Activated naive CD8-positive, alpha-beta T cell treated with anti-CD3 and anti-CD28 coated beads for 36 hours (primary cell): ENCODE measurements around the gene PCCA. TPM values are rescaled to one million over a fixed set of nuclear protein-coding genes. Genes with fewer than 3 reads are reported as not detected.
"Not testable (repeated sequence)": the region's sequence is repeated elsewhere in the genome, so short reads cannot be mapped to it uniquely, and the experiment has no call there.

ENCODE experiments used
- DNase-seq: peaks from one replicate; pipeline ENCODE4 v3.0.0; 2021
- H3K27ac Mint-ChIP-seq: one replicate; pipeline ENCODE4 v1.8.0; 2022; ENCODE audit warnings: mild to moderate bottlenecking, moderate library complexity, mixed read lengths
- H3K27me3 Mint-ChIP-seq: one replicate; pipeline ENCODE4 v1.8.0; 2022; ENCODE audit warnings: mild to moderate bottlenecking, mixed read lengths
- H3K36me3 Mint-ChIP-seq: one replicate; pipeline ENCODE4 v1.8.0; 2021; ENCODE audit warnings: mild to moderate bottlenecking, mixed read lengths
- H3K4me1 Mint-ChIP-seq: one replicate; pipeline ENCODE4 v1.8.0; 2021; ENCODE audit warnings: mixed read lengths
- H3K4me3 Mint-ChIP-seq: one replicate; pipeline ENCODE4 v1.8.0; 2022; ENCODE audit warnings: mild to moderate bottlenecking, moderate library complexity, mixed read lengths
- H3K9me3 Mint-ChIP-seq: one replicate; pipeline ENCODE4 v1.8.0; 2022; ENCODE audit warnings: mixed read lengths
- total RNA-seq, 2 experiments: library from RNA; stranded (reverse); gene quantifications; one replicate each; pipeline ENCODE4 v1.2.3, GENCODE V29; 2021

The PCCA gene
- total RNA-seq, 2 experiments from 2014 or later = 6.9 to 8.3 TPM

DNA sequence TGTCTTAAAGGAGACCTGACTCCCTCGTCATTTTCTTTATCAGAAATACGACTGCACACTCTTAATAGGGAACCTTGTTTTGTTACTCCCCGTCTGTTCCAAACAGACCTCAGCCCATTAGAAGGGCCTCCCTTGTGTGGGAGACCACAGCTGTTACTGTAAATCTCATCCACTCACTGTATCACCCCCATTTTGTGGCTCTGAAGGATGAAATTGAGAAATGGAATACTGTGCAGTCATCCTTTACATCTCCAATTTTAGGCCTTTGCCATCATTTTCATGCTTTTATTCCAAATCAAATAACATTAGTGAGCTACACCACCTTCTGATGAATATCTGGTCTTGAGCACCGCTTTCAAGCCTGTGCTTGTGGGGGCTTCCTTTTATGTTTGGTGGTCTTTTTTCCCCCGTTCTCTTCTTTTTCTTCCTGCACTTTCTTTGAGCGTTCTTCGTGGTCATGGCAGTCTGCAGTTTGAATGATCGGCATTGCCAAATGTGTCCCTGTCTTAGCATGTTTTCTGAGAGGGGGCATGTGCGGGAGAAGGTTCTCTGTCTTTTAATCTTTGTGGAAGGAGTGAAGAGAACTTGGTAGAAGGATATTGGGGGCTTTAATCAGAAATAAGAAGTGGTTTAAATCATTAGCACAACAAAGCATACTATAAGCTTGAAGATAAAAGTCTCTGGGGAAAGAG lies 433.9 kb downstream of the PCCA start:
- Mint-ChIP-seq H3K9me3 (no peaks in the 10 kb centered on the region), H3K27me3 (no peaks in the 10 kb centered on the region), H3K4me3 (no peak overlapping the region), H3K27ac (no peak overlapping the region), H3K4me1 (peaks cover 11% of the 10 kb centered on the region), H3K36me3 (peaks cover 3% of the 10 kb centered on the region)
- no peak for DNase-seq

DNA sequence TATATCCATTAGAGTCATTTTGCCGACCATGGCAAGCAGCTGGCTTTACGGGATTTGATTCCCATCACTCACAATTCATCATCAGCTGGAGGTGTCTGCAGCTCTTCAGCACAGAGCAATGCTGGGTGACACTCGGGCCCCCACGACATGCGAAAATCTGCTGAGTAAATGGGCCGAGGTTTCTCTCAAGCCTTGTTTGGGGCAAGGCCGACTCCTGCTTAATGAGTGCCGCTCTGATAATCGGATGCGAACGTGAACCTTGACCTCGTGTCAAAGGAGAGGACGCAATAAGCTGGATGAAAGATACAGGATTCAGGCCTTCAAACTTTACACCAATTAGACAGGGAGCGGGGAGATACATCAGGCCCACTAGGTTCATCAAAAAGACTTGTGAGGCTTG lies 434.5 kb downstream of the PCCA start:
- Mint-ChIP-seq H3K4me1 (peaks cover 10% of the 10 kb centered on the region), H3K36me3 (peaks cover 3% of the 10 kb centered on the region), H3K4me3 (no peak overlapping the region), H3K27me3 (no peaks in the 10 kb centered on the region), H3K9me3 (no peaks in the 10 kb centered on the region), H3K27ac (no peak overlapping the region)
- DNase-seq = no peak

- no peak overlapping the region for H3K27ac Mint-ChIP-seq
- DNase-seq = no peak
- peaks cover 3% of the 10 kb centered on the region for H3K36me3 Mint-ChIP-seq
- no peaks in the 10 kb centered on the region for H3K9me3 Mint-ChIP-seq
- H3K4me1 Mint-ChIP-seq = peaks cover 10% of the 10 kb centered on the region
- H3K27me3 Mint-ChIP-seq = no peaks in the 10 kb centered on the region
- no peak overlapping the region for H3K4me3 Mint-ChIP-seq
Measured at GRCh38 chr13:100523981-100524386, 435.1 kb downstream of the PCCA start.

GRCh38 chr13:100524688-100525087 lies 435.8 kb downstream of the PCCA start:
- H3K36me3 Mint-ChIP-seq, H3K4me3 Mint-ChIP-seq, DNase-seq, H3K27ac Mint-ChIP-seq, H3K4me1 Mint-ChIP-seq, H3K9me3 Mint-ChIP-seq, H3K27me3 Mint-ChIP-seq: not testable (repeated sequence)

GRCh38 chr13:100525453-100526317 lies 436.8 kb downstream of the PCCA start:
- H3K4me1 Mint-ChIP-seq = peaks cover 10% of the 10 kb centered on the region
- peaks cover 4% of the 10 kb centered on the region for H3K36me3 Mint-ChIP-seq
- no peaks in the 10 kb centered on the region for H3K27me3 Mint-ChIP-seq
- H3K27ac Mint-ChIP-seq = no peak overlapping the region
- no peak for DNase-seq
- H3K9me3 Mint-ChIP-seq = no peaks in the 10 kb centered on the region
- H3K4me3 Mint-ChIP-seq = no peak overlapping the region

DNA sequence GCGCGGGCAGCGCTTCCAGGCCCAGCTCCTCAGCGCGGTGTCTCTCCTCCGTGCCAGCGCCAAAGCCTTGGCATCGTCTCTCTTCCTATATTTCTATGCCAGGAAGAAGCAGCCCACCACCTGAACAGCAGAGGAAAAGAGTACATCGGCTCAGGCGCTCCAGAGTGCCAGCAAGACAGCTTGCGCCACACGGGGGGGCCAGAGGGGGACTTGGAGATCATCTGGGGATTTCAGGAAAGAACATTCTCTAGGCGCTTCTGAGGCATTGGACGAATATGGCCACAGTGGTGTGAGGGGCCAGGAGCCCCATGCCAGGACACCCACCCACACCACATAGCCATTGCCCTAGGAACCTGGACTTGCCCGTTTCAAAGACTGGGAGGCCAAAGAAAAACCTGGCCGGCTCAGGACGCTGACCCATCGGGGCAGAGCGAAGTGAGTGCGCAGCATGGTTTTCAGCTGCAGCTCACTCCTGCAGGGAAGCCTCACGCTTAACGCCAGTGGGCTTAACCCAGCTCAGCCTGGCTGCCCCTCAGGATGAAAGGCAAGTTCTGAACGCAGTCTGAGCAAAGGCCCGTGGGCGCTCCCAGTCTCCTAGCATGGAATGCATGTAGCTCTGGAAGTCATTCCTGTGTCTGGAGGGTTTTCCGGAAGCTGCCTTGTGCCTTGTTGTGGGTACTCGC lies 437.6 kb downstream of the PCCA start:
- Mint-ChIP-seq H3K4me3 (no peak overlapping the region), H3K9me3 (no peaks in the 10 kb centered on the region), H3K27me3 (no peaks in the 10 kb centered on the region), H3K36me3 (peaks cover 4% of the 10 kb centered on the region), H3K4me1 (peaks cover 8% of the 10 kb centered on the region), H3K27ac (no peak overlapping the region)
- no peak for DNase-seq

DNA sequence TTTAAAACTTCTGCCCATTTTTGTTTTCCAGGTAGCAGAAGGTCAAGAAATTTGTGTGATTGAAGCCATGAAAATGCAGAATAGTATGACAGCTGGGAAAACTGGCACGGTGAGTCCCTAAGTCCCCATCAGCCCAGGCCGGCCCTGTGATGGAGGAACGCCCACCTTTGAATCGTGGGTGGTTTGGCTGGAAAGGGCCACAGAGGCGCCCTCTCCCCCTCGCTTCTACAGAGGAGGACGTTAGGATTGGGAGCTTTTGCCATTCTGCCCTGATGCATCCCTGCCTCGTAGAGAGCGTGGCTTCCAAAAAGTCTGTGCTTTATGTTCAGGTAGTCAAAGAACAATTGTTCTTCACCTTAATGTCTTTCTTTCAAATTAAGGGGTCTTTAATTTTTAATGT lies 438.8 kb downstream of the PCCA start:
- Mint-ChIP-seq H3K4me3 (no peak overlapping the region), H3K27me3 (no peaks in the 10 kb centered on the region), H3K36me3 (peaks cover 7% of the 10 kb centered on the region), H3K27ac (no peak overlapping the region), H3K9me3 (no peaks in the 10 kb centered on the region), H3K4me1 (no peaks in the 10 kb centered on the region)
- no peak for DNase-seq

DNA sequence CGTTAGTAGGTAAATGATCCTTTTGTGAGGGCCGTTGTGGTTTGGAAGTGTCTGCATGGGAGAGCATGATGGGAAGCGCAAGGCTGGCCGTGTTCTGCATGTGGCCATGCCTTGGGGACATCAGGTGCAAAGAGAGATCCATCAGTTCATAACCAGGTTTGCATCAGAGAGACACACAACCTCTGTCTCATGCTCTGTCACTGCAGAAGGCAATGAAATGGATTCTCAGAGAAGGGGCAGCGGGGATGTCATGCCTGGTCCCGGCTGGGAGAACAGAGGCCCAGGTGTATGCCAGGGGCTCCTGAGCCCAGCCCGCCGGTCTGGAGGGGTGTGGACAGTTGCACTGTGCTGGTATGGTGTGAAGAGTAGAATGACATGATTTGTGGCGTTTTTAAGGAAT lies 439.5 kb downstream of the PCCA start:
- Mint-ChIP-seq H3K27ac (no peak overlapping the region), H3K36me3 (peaks cover 7% of the 10 kb centered on the region), H3K4me3 (no peak overlapping the region), H3K27me3 (no peaks in the 10 kb centered on the region), H3K9me3 (no peaks in the 10 kb centered on the region), H3K4me1 (no peaks in the 10 kb centered on the region)
- no peak for DNase-seq

GRCh38 chr13:100528820-100529219 lies 439.9 kb downstream of the PCCA start:
- H3K4me3 Mint-ChIP-seq = no peak overlapping the region
- peaks cover 7% of the 10 kb centered on the region for H3K36me3 Mint-ChIP-seq
- H3K9me3 Mint-ChIP-seq = no peaks in the 10 kb centered on the region
- no peak overlapping the region for H3K27ac Mint-ChIP-seq
- no peaks in the 10 kb centered on the region for H3K4me1 Mint-ChIP-seq
- no peak for DNase-seq
- no peaks in the 10 kb centered on the region for H3K27me3 Mint-ChIP-seq

DNA sequence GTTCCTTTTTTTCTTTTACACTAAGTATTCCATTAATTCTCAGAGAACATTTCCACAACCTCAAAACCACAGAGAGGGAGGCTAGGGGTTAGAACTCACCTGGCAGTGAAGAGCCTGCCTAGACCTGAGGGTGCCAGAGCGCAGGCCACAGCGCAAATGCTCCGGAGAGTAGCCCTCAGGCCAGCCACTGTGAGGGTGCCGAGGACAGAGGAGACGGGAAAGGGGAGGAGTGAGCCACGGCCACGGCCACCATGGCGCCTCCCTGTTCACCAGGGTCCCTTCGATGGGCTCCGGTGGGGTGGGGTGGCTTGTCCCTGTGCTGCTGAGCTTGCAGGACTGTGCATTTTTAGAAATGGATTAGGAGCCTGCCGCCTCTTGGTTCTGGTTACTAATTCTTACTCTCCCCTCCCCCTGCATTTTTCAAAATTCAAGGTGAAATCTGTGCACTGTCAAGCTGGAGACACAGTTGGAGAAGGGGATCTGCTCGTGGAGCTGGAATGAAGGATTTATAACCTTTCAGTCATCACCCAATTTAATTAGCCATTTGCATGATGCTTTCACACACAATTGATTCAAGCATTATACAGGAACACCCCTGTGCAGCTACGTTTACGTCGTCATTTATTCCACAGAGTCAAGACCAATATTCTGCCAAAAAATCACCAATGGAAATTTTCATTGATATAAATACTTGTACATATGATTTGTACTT lies 440.9 kb downstream of the PCCA start:
- no peak for DNase-seq
- Mint-ChIP-seq H3K27me3 (no peaks in the 10 kb centered on the region), H3K4me3 (no peak overlapping the region), H3K4me1 (no peaks in the 10 kb centered on the region), H3K36me3 (peaks cover 4% of the 10 kb centered on the region), H3K27ac (no peak overlapping the region), H3K9me3 (no peaks in the 10 kb centered on the region)

DNA sequence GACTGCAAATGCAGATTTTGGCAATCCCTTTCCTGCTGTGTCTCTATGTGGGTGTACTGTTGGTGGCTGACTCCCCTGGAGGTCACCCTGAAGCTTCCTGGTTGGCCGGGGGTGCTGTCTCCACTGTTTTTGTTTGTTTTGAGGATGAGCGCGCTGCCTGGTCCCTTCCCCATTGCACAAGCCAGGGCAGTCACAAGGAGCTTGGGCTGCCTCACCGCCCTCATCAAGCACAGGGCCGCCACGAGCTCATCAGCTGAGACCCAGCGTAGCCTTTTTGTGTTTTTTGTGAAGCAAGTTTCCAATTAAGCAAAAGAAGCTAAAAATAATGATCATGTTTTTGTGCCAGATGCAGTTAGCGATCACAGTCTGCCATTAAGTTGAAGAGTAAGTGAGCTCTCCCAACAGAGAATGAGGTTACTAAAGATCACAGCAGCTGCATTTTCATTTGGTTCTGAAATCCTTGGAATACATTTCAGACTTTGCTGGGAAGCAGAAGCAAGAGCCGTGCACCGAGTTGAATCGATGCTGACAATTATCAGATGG lies 441.8 kb downstream of the PCCA start:
- Mint-ChIP-seq H3K27me3 (no peaks in the 10 kb centered on the region), H3K36me3 (peaks cover 4% of the 10 kb centered on the region), H3K27ac (no peak overlapping the region), H3K4me3 (no peak overlapping the region), H3K9me3 (no peaks in the 10 kb centered on the region), H3K4me1 (no peaks in the 10 kb centered on the region)
- no peak for DNase-seq

- no peaks in the 10 kb centered on the region for H3K27me3 Mint-ChIP-seq
- H3K4me1 Mint-ChIP-seq = no peaks in the 10 kb centered on the region
- no peak overlapping the region for H3K4me3 Mint-ChIP-seq
- H3K36me3 Mint-ChIP-seq = peaks cover 4% of the 10 kb centered on the region
- DNase-seq = no peak
- no peak overlapping the region for H3K27ac Mint-ChIP-seq
- no peaks in the 10 kb centered on the region for H3K9me3 Mint-ChIP-seq
Measured at GRCh38 chr13:100532090-100532766, 443.3 kb downstream of the PCCA start.

DNA sequence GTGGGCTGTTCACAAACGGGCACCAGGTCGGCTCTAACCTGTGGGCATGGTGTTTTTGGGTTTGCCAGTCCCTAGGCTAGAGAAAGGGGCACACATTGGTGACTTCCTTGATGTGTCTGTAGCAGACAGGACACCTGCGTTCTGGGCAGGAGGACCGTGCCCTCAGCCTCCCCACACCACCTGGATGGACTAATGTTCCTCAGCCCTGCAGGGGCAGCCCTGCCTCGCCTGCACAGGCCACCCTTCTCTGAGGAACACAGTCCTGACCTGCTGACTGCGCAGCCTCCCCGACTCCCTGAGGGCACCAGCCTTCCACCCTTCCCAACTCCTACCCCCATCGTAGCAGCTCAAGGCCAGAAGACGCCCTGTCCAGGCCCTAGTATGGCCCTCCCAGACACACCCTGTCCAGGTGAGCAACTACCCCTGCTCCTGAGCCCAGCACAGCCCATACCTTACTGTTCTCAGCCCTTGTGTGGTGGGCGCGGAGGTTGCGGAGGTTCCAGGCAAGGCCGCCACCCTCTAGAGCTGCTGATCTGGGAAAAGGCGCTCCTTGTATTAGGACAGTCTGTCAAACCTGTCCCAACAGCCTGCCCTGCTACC lies 444.0 kb downstream of the PCCA start:
- H3K27me3 Mint-ChIP-seq = no peaks in the 10 kb centered on the region
- peaks cover 4% of the 10 kb centered on the region for H3K36me3 Mint-ChIP-seq
- no peaks in the 10 kb centered on the region for H3K9me3 Mint-ChIP-seq
- DNase-seq = no peak
- peaks cover 3% of the 10 kb centered on the region for H3K4me1 Mint-ChIP-seq
- no peak overlapping the region for H3K27ac Mint-ChIP-seq
- H3K4me3 Mint-ChIP-seq = no peak overlapping the region

DNA sequence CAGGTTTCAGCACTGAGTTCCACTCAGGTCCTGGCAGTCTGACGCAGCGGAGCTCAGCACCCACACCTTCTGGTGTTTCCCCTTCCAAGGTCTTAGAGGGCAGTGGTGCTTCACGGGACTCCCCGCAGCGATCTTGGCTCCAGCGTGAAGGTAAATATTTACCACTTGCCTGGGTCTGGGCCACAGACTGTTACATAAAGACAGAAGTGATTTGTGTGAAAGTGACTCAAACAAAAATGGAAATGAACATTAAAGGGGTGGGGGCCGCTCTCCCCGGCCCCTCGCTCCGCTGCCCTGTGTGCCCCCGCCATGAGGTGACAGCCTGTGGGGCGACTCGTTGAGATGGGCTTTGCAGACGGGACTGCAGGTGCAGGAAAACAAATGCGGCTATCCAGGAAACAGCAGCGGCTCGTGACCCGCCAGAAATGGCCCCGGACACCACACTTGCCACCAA lies 444.7 kb downstream of the PCCA start:
- Mint-ChIP-seq H3K9me3 (no peaks in the 10 kb centered on the region), H3K27ac (no peak overlapping the region), H3K36me3 (peaks cover 4% of the 10 kb centered on the region), H3K4me3 (no peak overlapping the region), H3K4me1 (peaks cover 7% of the 10 kb centered on the region), H3K27me3 (no peaks in the 10 kb centered on the region)
- no peak for DNase-seq
